ENCODE results near the gene TMEM178B. TPM values are rescaled to one million over a fixed set of nuclear protein-coding genes. Genes with fewer than 3 reads are reported as not detected.
"Not testable (repeated sequence)": the region's sequence is repeated elsewhere in the genome, so short reads cannot be mapped to it uniquely, and the experiment has no call there.

The TMEM178B gene
- total RNA-seq, 1 donor from 2014 or later, result 19.7 TPM

DNA sequence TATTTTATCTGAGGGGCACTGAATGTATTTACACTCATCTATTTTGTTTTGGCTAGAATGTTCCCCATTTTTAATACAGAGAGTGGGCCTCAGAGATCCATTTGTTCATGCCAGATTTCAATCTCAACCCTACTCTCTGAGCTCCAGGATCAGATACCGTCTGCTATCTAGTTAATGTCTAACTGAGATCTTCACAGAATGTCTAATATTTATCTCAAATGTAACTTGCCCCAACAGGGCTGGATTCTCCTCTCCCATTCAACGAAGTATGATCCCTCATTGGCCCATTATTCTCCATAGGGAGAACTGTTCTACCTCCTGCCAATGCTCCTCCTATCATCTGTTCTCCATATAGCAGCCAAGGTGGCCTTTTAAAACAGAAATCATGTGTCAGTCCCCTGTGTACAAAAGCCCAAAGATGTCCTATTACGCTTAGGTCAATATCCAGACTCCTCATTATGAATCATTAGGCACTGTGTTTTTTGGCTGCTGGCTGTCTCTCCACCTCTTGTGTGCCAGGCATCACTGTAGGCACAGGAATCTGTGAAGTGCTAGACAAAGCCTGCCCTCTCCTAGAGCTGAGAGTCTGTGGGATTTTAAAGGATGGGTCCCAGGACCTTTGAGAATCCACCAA lies 308.0 kb downstream of the TMEM178B start:
- Mint-ChIP-seq H3K27ac (ENCODE audit: unreplicated experiment) (no peak overlapping the region), H3K27me3 (ENCODE audit: low read depth) (no peaks in the 10 kb centered on the region), H3K4me3 (no peak overlapping the region), H3K4me1 (no peaks in the 10 kb centered on the region), H3K9me3 (peaks cover 3% of the 10 kb centered on the region), H3K36me3 (ENCODE audit: low read depth) (no peaks in the 10 kb centered on the region)
- no peak for DNase-seq (ENCODE audit: low read depth, low spot score)
- TF ChIP-seq, protein P1, sequence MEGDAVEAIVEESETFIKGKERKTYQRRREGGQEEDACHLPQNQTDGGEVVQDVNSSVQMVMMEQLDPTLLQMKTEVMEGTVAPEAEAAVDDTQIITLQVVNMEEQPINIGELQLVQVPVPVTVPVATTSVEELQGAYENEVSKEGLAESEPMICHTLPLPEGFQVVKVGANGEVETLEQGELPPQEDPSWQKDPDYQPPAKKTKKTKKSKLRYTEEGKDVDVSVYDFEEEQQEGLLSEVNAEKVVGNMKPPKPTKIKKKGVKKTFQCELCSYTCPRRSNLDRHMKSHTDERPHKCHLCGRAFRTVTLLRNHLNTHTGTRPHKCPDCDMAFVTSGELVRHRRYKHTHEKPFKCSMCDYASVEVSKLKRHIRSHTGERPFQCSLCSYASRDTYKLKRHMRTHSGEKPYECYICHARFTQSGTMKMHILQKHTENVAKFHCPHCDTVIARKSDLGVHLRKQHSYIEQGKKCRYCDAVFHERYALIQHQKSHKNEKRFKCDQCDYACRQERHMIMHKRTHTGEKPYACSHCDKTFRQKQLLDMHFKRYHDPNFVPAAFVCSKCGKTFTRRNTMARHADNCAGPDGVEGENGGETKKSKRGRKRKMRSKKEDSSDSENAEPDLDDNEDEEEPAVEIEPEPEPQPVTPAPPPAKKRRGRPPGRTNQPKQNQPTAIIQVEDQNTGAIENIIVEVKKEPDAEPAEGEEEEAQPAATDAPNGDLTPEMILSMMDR (conservative IDR thresholded peaks at IDR 0.05), result no peak

DNA sequence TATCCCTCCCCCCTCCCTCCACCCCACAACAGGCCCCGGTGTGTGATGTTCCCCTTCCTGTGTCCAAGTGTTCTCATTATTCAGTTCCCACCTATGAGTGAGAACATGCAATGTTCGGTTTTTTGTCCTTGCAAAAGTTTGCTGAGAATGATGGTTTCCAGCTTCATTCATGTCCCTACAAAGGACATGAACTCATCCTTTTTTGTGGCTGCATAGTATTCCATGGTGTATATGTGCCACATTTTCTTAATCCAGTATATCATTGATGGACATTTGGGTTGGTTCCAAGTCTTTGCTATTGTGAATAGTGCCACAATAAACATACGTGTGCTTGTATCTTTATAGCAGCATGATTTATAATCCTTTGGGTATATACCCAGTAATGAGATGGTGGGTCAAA lies 309.5 kb downstream of the TMEM178B start:
- not testable (repeated sequence) for H3K27me3 Mint-ChIP-seq (ENCODE audit: low read depth); H3K36me3 Mint-ChIP-seq (ENCODE audit: low read depth); H3K4me1 Mint-ChIP-seq; H3K9me3 Mint-ChIP-seq; DNase-seq (ENCODE audit: low read depth, low spot score); H3K4me3 Mint-ChIP-seq; H3K27ac Mint-ChIP-seq (ENCODE audit: unreplicated experiment)

DNA sequence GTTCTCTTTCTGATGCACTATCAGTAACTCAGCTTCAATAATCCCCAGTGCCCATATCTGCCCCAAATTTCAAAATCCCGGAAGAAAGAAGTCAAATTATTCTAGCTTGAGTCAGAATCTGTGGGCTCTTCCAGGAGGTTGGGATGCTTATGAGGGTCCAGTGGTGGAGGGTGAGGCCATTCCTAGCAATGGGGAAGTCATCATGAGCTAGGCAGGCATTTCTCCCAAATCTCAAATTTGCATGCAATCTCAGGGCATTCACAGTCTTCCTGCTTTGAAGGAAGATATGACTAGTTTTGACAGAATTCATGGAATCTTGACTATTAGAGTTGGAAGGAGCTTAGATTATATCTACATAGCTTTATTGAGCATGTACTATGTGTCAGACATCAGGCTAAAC lies 313.0 kb downstream of the TMEM178B start:
- DNase-seq (ENCODE audit: low read depth, low spot score), result no peak
- TF ChIP-seq, protein P1 (conservative IDR thresholded peaks at IDR 0.05), result no peak
- Mint-ChIP-seq H3K27ac (ENCODE audit: unreplicated experiment) (no peak overlapping the region), H3K36me3 (ENCODE audit: low read depth) (no peaks in the 10 kb centered on the region), H3K9me3 (peaks cover 3% of the 10 kb centered on the region), H3K4me1 (peaks cover 6% of the 10 kb centered on the region), H3K27me3 (ENCODE audit: low read depth) (no peaks in the 10 kb centered on the region), H3K4me3 (no peak overlapping the region)

DNA sequence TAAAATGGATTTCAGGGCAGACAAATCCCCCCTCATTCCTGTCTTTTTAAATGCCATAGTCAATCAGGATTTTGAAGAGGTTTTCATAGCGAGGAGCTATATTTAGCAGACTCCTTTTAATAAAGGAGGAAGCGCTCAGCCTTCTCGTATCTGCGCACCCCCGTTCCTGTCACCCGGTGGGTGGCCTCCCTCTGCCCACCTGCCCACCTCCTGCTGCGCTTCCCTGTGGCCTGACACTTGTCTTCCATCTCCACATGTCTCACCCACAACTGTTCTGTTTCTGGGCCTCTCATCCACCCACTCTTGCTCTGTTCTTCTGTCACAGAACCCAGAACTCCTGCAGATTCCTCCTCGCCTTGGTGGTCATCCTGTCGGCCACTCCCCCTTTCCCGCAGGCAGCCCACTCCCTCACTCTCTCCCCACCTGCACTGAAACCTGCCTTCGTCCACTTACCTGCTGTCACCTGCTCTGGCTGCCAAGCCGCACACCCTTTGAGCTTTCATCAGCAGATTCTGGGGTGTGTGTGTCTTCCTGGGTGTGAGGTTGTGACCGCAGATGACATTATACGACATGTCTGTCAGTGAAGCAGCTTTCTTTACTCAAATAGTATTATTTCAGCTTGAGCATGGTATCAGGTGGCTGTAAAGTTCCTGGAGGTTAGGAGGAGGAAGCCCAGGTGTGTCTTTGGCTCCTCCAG lies 313.8 kb downstream of the TMEM178B start:
- TF ChIP-seq, protein P1 (conservative IDR thresholded peaks at IDR 0.05), result no peak
- H3K4me3 Mint-ChIP-seq, result no peak overlapping the region
- no peak overlapping the region for H3K27ac Mint-ChIP-seq (ENCODE audit: unreplicated experiment)
- H3K36me3 Mint-ChIP-seq (ENCODE audit: low read depth), result no peaks in the 10 kb centered on the region
- DNase-seq (ENCODE audit: low read depth, low spot score), result no peak
- H3K27me3 Mint-ChIP-seq (ENCODE audit: low read depth), result no peaks in the 10 kb centered on the region
- peaks cover 6% of the 10 kb centered on the region for H3K4me1 Mint-ChIP-seq
- peaks cover 3% of the 10 kb centered on the region for H3K9me3 Mint-ChIP-seq

DNA sequence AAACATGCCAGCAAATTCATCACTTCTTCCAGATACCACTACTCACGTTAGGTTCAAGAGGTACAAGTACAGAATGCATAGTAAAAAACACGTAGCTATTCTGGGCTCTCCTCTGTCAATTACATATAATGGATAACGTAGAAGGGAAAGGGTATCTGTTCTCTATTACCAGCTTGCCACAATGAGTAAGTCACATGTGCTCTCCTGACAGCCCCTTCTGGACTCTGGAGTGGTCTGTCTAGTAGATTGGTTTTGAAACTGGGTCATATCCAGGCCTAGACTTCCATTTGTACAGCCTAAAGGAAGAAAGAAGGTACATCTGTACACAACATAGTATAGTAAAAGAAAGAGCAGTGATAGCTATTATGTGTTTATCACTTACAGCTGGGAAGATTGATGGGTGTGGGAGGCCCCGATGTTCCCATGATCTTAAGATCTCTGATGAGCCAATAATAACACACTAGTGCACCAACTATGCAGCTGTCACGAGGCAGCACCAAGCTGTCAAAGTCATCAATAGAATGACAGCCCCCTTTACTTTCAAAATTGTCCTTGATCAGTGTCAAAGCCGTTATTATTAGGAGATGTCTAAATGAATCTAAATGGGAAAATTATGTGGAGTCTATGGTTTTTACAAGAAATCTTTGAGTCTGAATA lies 315.4 kb downstream of the TMEM178B start:
- H3K4me1 Mint-ChIP-seq, result peaks cover 6% of the 10 kb centered on the region
- no peak overlapping the region for H3K27ac Mint-ChIP-seq (ENCODE audit: unreplicated experiment)
- TF ChIP-seq, protein P1 (conservative IDR thresholded peaks at IDR 0.05), result no peak
- H3K27me3 Mint-ChIP-seq (ENCODE audit: low read depth), result no peaks in the 10 kb centered on the region
- H3K9me3 Mint-ChIP-seq, result peaks cover 3% of the 10 kb centered on the region
- no peak for DNase-seq (ENCODE audit: low read depth, low spot score)
- H3K4me3 Mint-ChIP-seq, result no peak overlapping the region
- no peaks in the 10 kb centered on the region for H3K36me3 Mint-ChIP-seq (ENCODE audit: low read depth)

DNA sequence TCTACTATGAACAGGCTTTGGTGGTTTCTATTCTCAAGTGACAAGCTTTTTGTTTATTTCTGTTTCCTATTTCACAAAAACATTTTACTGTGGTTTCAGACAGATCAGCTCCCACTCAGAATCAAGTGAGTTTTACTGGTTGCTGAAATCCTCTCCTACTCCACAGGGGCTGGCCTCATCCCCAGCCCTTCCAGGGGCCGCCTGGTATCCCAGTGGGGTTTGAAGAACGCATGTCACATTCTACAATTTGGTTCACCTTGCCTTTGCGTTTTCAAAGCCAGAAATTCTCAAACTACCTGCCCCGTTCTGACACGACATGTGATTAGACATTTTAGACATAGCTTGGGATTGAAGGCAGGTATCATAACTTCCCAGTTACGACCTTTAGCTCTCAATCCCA lies 316.5 kb downstream of the TMEM178B start:
- Mint-ChIP-seq H3K9me3 (peaks cover 2% of the 10 kb centered on the region), H3K27ac (ENCODE audit: unreplicated experiment) (no peak overlapping the region), H3K27me3 (ENCODE audit: low read depth) (no peaks in the 10 kb centered on the region), H3K4me1 (peaks cover 11% of the 10 kb centered on the region), H3K36me3 (ENCODE audit: low read depth) (no peaks in the 10 kb centered on the region), H3K4me3 (no peak overlapping the region)
- DNase-seq (ENCODE audit: low read depth, low spot score), result no peak
- TF ChIP-seq, protein P1 (conservative IDR thresholded peaks at IDR 0.05), result no peak
